GM23338 (cell line): ENCODE data around the gene FLNB. TPM values are rescaled to one million over a fixed set of nuclear protein-coding genes. Genes with fewer than 3 reads are reported as not detected.
A peak's percentile ranks its signal among the peaks of the same experiment; 100 is the strongest.

Experiments
- ATAC-seq: fragments of 200-7000 bp; cut with Tn5 transposase; 3 replicates; pipeline ENCODE4 v1.9.1; 2020
- DNase-seq: peaks from one replicate; pipeline ENCODE4 v3.0.0-alpha.2; 2015; ENCODE audit warnings: low spot score
- H2AFZ ChIP-seq: fragments of 200-600 bp; sonication (generic); 2 replicates; pipeline ENCODE4 v1.8.0; 2016; ENCODE audit warnings: antibody characterized with exemption, mild to moderate bottlenecking, moderate library complexity
- H3F3A ChIP-seq: fragments of 200-600 bp; sonication (generic); replicated peaks from 2 replicates; pipeline ENCODE4 v1.8.0; 2017; ENCODE audit warnings: antibody characterized with exemption, mixed run types, low read depth
- H3K27ac ChIP-seq: fragments of 200-600 bp; sonication (generic); 2 replicates; pipeline ENCODE4 v1.6.1; 2016; ENCODE audit warnings: low read depth
- H3K27me3 ChIP-seq: fragments of 200-600 bp; sonication (generic); 2 replicates; pipeline ENCODE4 v1.8.0; 2016; ENCODE audit warnings: mild to moderate bottlenecking, mixed run types, moderate library complexity; ENCODE audit not compliant: insufficient read depth
- H3K36me3 ChIP-seq: fragments of 200-600 bp; sonication (generic); 2 replicates; pipeline ENCODE4 v1.8.0; 2016; ENCODE audit warnings: mild to moderate bottlenecking; ENCODE audit not compliant: insufficient read depth
- H3K4me1 ChIP-seq: fragments of 200-600 bp; sonication (generic); 2 replicates; pipeline ENCODE4 v1.8.0; 2016; ENCODE audit warnings: mild to moderate bottlenecking, moderate library complexity; ENCODE audit not compliant: insufficient read depth
- H3K4me2 ChIP-seq: fragments of 200-600 bp; sonication (generic); 2 replicates; pipeline ENCODE4 v1.7.1; 2017; ENCODE audit warnings: mixed run types
- H3K4me3 ChIP-seq: fragments of 200-600 bp; sonication (generic); 2 replicates; pipeline ENCODE4 v1.6.1; 2016; ENCODE audit warnings: mixed run types
- H3K79me2 ChIP-seq: fragments of 200-600 bp; sonication (generic); replicated peaks from 2 replicates; pipeline ENCODE4 v1.8.0; 2017; ENCODE audit warnings: mild to moderate bottlenecking; ENCODE audit not compliant: insufficient read depth
- H3K9me2 ChIP-seq: fragments of 200-600 bp; sonication (generic); 2 replicates; pipeline ENCODE4 v1.8.0; 2017; ENCODE audit not compliant: insufficient read depth
- H4K20me1 ChIP-seq: fragments of 200-600 bp; sonication (generic); replicated peaks from 2 replicates; pipeline ENCODE4 v1.8.0; 2017; ENCODE audit warnings: mild to moderate bottlenecking; ENCODE audit not compliant: insufficient read depth
- H3K27ac Mint-ChIP-seq: 2 replicates; pipeline ENCODE4 v1.8.0; 2020; ENCODE audit warnings: inconsistent platforms, mild to moderate bottlenecking, moderate library complexity, mixed read lengths
- H3K27me3 Mint-ChIP-seq: 3 replicates; pipeline ENCODE4 v1.8.0; 2022; ENCODE audit warnings: low read depth, mild to moderate bottlenecking, moderate library complexity, mixed read lengths, inconsistent platforms; ENCODE audit not compliant: insufficient read depth, poor library complexity
- H3K36me3 Mint-ChIP-seq: 3 replicates; pipeline ENCODE4 v1.8.0; 2021; ENCODE audit warnings: low read depth, mild to moderate bottlenecking, inconsistent platforms, moderate library complexity, mixed read lengths
- H3K4me1 Mint-ChIP-seq: 3 replicates; pipeline ENCODE4 v1.8.0; 2020; ENCODE audit warnings: mild to moderate bottlenecking, inconsistent platforms, mixed read lengths
- H3K4me3 Mint-ChIP-seq: 3 replicates; pipeline ENCODE4 v1.8.0; 2021; ENCODE audit warnings: moderate library complexity, mild to moderate bottlenecking, inconsistent platforms, mixed read lengths
- H3K9me3 Mint-ChIP-seq: 3 replicates; pipeline ENCODE4 v1.8.0; 2020; ENCODE audit warnings: moderate library complexity, mild to moderate bottlenecking, inconsistent platforms, mixed read lengths
- CREB1 ChIP-seq: fragments of 250-450 bp; sonication (Bioruptor Pico); IDR thresholded peaks from 2 replicates; pipeline ENCODE4 v1.5.0; 2020; ENCODE audit warnings: low read depth, mild to moderate bottlenecking, moderate library complexity
- CTCF ChIP-seq, 2 experiments: fragments of 200-600 bp in 1 of 2; sonication (generic) in 1 of 2; conservative IDR thresholded peaks; 2 replicates each; pipeline versions ENCODE4 v1.5.1 to v1.6.1; 2016 to 2017; ENCODE audit warnings: antibody characterized with exemption in 2 of 2, low read depth in 2 of 2, mild to moderate bottlenecking in 2 of 2, moderate library complexity in 1 of 2
- EZH2 ChIP-seq: fragments of 200-600 bp; sonication (generic); IDR thresholded peaks from one replicate; pipeline ENCODE4 v1.8.0; 2017; ENCODE audit warnings: antibody characterized with exemption, mild to moderate bottlenecking, low read depth; ENCODE audit not compliant: unreplicated experiment
- EZH2phosphoT487 ChIP-seq: fragments of 200-600 bp; sonication (generic); IDR thresholded peaks from one replicate; pipeline ENCODE4 v1.8.1; 2018; ENCODE audit warnings: antibody characterized with exemption; ENCODE audit not compliant: unreplicated experiment
- JUNB ChIP-seq: IDR thresholded peaks from one replicate; pipeline ENCODE4 v1.6.1; 2016; ENCODE audit warnings: antibody characterized with exemption; ENCODE audit not compliant: unreplicated experiment
- NANOG ChIP-seq: IDR thresholded peaks from 2 replicates; pipeline ENCODE4 v1.6.1; 2016; ENCODE audit warnings: antibody characterized with exemption, borderline replicate concordance
- POLR2AphosphoS5 ChIP-seq: IDR thresholded peaks from 2 replicates; pipeline ENCODE4 v1.6.1; 2016; ENCODE audit warnings: antibody characterized with exemption, low read depth
- STAT1 ChIP-seq: IDR thresholded peaks from one replicate; pipeline ENCODE4 v1.6.1; 2016; ENCODE audit warnings: antibody characterized with exemption; ENCODE audit not compliant: unreplicated experiment
- ZNF114 ChIP-seq: fragments of 250-450 bp; sonication (Bioruptor Pico); IDR thresholded peaks from 2 replicates; pipeline ENCODE4 v1.5.0; 2020; ENCODE audit warnings: mild to moderate bottlenecking, moderate library complexity
- ZNF331 ChIP-seq: fragments of 250-450 bp; sonication (Bioruptor Pico); IDR thresholded peaks from 2 replicates; pipeline ENCODE4 v1.5.0; 2020; ENCODE audit warnings: low read depth, mild to moderate bottlenecking, moderate library complexity
- polyA plus RNA-seq: library from polyadenylated mRNA; unstranded; fragments of >200 nt; fragmentation: Nextera tagmentation; extraction: Ambion mirVana; gene quantifications from 2 replicates; pipeline ENCODE4 v1.2.1, GENCODE V29; 2016
- total RNA-seq: library from RNA; depleted of rRNA; stranded (reverse); fragments of >200 nt; shearing (Covaris generic); gene quantifications from 2 replicates; pipeline ENCODE4 v1.2.3, GENCODE V29; 2014
- TF ChIP-seq, protein P1 (sequence below): IDR thresholded peaks from one replicate; pipeline ENCODE4 v1.6.1; 2018; ENCODE audit warnings: antibody characterized with exemption; ENCODE audit not compliant: unreplicated experiment
- TF ChIP-seq, protein P2 (sequence below): IDR thresholded peaks from 2 replicates; pipeline ENCODE4 v1.6.1; 2016; ENCODE audit warnings: antibody characterized with exemption

FLNB gene
- total and polyA plus RNA-seq, 2 experiments from 2014 or later, result 39.7 to 179 TPM

GRCh38 chr3:57998366-57999283 lies 9.6 kb upstream of the FLNB start:
- no peak overlapping the region for H3K4me2 ChIP-seq
- no peak overlapping the region for H3K4me3 ChIP-seq
- H3K36me3 ChIP-seq, result no peaks in the 10 kb centered on the region
- Mint-ChIP-seq H3K27ac (no peak overlapping the region), H3K4me3 (no peak overlapping the region), H3K9me3 (no peaks in the 10 kb centered on the region), H3K36me3 (no peaks in the 10 kb centered on the region), H3K4me1 (no peaks in the 10 kb centered on the region), H3K27me3 (peaks cover 2% of the 10 kb centered on the region)
- DNase-seq, result no peak
- peak overlapping the region; percentile 66 for H2AFZ ChIP-seq
- H3K27me3 ChIP-seq, result no peaks in the 10 kb centered on the region
- ATAC-seq, result no peak
- TF ChIP-seq, protein P1, sequence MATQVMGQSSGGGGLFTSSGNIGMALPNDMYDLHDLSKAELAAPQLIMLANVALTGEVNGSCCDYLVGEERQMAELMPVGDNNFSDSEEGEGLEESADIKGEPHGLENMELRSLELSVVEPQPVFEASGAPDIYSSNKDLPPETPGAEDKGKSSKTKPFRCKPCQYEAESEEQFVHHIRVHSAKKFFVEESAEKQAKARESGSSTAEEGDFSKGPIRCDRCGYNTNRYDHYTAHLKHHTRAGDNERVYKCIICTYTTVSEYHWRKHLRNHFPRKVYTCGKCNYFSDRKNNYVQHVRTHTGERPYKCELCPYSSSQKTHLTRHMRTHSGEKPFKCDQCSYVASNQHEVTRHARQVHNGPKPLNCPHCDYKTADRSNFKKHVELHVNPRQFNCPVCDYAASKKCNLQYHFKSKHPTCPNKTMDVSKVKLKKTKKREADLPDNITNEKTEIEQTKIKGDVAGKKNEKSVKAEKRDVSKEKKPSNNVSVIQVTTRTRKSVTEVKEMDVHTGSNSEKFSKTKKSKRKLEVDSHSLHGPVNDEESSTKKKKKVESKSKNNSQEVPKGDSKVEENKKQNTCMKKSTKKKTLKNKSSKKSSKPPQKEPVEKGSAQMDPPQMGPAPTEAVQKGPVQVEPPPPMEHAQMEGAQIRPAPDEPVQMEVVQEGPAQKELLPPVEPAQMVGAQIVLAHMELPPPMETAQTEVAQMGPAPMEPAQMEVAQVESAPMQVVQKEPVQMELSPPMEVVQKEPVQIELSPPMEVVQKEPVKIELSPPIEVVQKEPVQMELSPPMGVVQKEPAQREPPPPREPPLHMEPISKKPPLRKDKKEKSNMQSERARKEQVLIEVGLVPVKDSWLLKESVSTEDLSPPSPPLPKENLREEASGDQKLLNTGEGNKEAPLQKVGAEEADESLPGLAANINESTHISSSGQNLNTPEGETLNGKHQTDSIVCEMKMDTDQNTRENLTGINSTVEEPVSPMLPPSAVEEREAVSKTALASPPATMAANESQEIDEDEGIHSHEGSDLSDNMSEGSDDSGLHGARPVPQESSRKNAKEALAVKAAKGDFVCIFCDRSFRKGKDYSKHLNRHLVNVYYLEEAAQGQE, result no peak
- no peak for TF ChIP-seq JUNB
- no peak for TF ChIP-seq ZNF331 (CRISPR knock-in tag)
- no peaks in the 10 kb centered on the region for H3K4me1 ChIP-seq
- no peak overlapping the region for H3K27ac ChIP-seq
- no peaks in the 10 kb centered on the region for H3K79me2 ChIP-seq
- H3K9me2 ChIP-seq, result peaks cover 6% of the 10 kb centered on the region; the same call in 1 of the 2 replicates
- no peaks in the 10 kb centered on the region for H3F3A ChIP-seq
- H4K20me1 ChIP-seq, result no peaks in the 10 kb centered on the region

DNA sequence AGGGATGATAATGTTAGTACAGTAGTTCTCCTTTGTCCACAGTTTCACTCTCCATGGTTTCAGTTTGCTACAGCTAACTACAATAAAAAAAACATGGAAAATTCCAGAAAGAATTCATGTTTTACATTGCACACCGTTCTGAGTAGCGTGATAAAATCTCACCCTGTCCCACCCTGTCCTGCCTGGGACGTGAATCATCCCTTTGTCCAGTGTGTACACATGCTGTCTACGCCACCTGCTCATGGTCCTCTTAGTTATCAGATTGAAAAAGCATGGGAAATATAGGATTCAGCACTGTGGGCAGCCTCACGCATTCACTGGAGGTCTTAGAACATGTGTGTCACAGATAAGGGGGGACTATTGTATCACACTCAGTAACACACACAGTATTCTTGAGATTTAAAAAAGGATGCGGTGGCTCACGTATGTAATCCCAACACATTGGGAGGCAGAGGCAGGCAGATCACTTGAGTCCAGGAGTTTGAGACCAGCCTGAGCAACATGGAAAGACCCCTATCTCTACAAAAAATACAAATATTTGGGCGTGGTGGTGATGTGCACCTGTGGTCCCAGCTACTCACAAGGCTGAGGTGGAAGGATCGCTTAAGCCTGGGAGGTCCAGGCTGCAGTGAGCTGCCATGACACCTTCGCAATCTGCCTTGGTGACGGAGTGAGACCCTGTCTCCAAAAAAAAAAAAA lies 8.7 kb upstream of the FLNB start:
- H4K20me1 ChIP-seq, result no peaks in the 10 kb centered on the region
- H3K36me3 Mint-ChIP-seq, result no peaks in the 10 kb centered on the region
- DNase-seq (no peak), ATAC-seq (no peak)
- H3K36me3 ChIP-seq, result no peaks in the 10 kb centered on the region
- H3K4me2 ChIP-seq, result no peak overlapping the region
- H3K9me3 Mint-ChIP-seq, result no peaks in the 10 kb centered on the region
- peaks cover 2% of the 10 kb centered on the region for H3K27me3 Mint-ChIP-seq
- H3K4me1 Mint-ChIP-seq, result no peaks in the 10 kb centered on the region
- H3K9me2 ChIP-seq, result peaks cover 6% of the 10 kb centered on the region; the same call in 1 of the 2 replicates
- H3K27ac Mint-ChIP-seq, result no peak overlapping the region
- H3K79me2 ChIP-seq, result no peaks in the 10 kb centered on the region
- H3F3A ChIP-seq, result no peaks in the 10 kb centered on the region
- H3K4me1 ChIP-seq, result no peaks in the 10 kb centered on the region
- H3K27me3 ChIP-seq, result no peaks in the 10 kb centered on the region
- no peak overlapping the region for H3K27ac ChIP-seq
- H3K4me3 Mint-ChIP-seq, result no peak overlapping the region
- H3K4me3 ChIP-seq, result no peak overlapping the region
- H2AFZ ChIP-seq, result peak overlapping the region; percentile 66; the same call in 1 of the 2 replicates
- TF ChIP-seq CREB1 (CRISPR knock-in tag), result no peak
- TF ChIP-seq EZH2, result no peak
- no peak for TF ChIP-seq JUNB
- no peak for TF ChIP-seq EZH2phosphoT487
- TF ChIP-seq NANOG, result no peak
- no peak for TF ChIP-seq STAT1
- TF ChIP-seq, protein P1, result no peak
- TF ChIP-seq, protein P2, sequence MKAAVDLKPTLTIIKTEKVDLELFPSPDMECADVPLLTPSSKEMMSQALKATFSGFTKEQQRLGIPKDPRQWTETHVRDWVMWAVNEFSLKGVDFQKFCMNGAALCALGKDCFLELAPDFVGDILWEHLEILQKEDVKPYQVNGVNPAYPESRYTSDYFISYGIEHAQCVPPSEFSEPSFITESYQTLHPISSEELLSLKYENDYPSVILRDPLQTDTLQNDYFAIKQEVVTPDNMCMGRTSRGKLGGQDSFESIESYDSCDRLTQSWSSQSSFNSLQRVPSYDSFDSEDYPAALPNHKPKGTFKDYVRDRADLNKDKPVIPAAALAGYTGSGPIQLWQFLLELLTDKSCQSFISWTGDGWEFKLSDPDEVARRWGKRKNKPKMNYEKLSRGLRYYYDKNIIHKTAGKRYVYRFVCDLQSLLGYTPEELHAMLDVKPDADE, result no peak
- TF ChIP-seq ZNF331 (CRISPR knock-in tag), result no peak
- no peak for TF ChIP-seq POLR2AphosphoS5
- TF ChIP-seq ZNF114 (CRISPR knock-in tag), result no peak
- no peak for TF ChIP-seq CTCF (conservative IDR thresholded peaks at IDR 0.05; ENCODE audit: low read depth in 2 of 2)
